GM23338 (cell line): Measurements from ENCODE around the gene SLF2. TPM values are rescaled to one million over a fixed set of nuclear protein-coding genes. Genes with fewer than 3 reads are reported as not detected.
A peak's percentile ranks its signal among the peaks of the same experiment; 100 is the strongest.

Source experiments
- ATAC-seq: fragments of 200-7000 bp; cut with Tn5 transposase; 3 replicates; pipeline ENCODE4 v1.9.1; 2020
- DNase-seq: peaks from one replicate; pipeline ENCODE4 v3.0.0-alpha.2; 2015; ENCODE audit warnings: low spot score
- H2AFZ ChIP-seq: fragments of 200-600 bp; sonication (generic); 2 replicates; pipeline ENCODE4 v1.8.0; 2016; ENCODE audit warnings: antibody characterized with exemption, mild to moderate bottlenecking, moderate library complexity
- H3F3A ChIP-seq: fragments of 200-600 bp; sonication (generic); replicated peaks from 2 replicates; pipeline ENCODE4 v1.8.0; 2017; ENCODE audit warnings: antibody characterized with exemption, mixed run types, low read depth
- H3K27ac ChIP-seq: fragments of 200-600 bp; sonication (generic); 2 replicates; pipeline ENCODE4 v1.6.1; 2016; ENCODE audit warnings: low read depth
- H3K27me3 ChIP-seq: fragments of 200-600 bp; sonication (generic); 2 replicates; pipeline ENCODE4 v1.8.0; 2016; ENCODE audit warnings: mild to moderate bottlenecking, mixed run types, moderate library complexity; ENCODE audit not compliant: insufficient read depth
- H3K36me3 ChIP-seq: fragments of 200-600 bp; sonication (generic); 2 replicates; pipeline ENCODE4 v1.8.0; 2016; ENCODE audit warnings: mild to moderate bottlenecking; ENCODE audit not compliant: insufficient read depth
- H3K4me1 ChIP-seq: fragments of 200-600 bp; sonication (generic); 2 replicates; pipeline ENCODE4 v1.8.0; 2016; ENCODE audit warnings: mild to moderate bottlenecking, moderate library complexity; ENCODE audit not compliant: insufficient read depth
- H3K4me2 ChIP-seq: fragments of 200-600 bp; sonication (generic); 2 replicates; pipeline ENCODE4 v1.7.1; 2017; ENCODE audit warnings: mixed run types
- H3K4me3 ChIP-seq: fragments of 200-600 bp; sonication (generic); 2 replicates; pipeline ENCODE4 v1.6.1; 2016; ENCODE audit warnings: mixed run types
- H3K79me2 ChIP-seq: fragments of 200-600 bp; sonication (generic); replicated peaks from 2 replicates; pipeline ENCODE4 v1.8.0; 2017; ENCODE audit warnings: mild to moderate bottlenecking; ENCODE audit not compliant: insufficient read depth
- H3K9me2 ChIP-seq: fragments of 200-600 bp; sonication (generic); 2 replicates; pipeline ENCODE4 v1.8.0; 2017; ENCODE audit not compliant: insufficient read depth
- H4K20me1 ChIP-seq: fragments of 200-600 bp; sonication (generic); replicated peaks from 2 replicates; pipeline ENCODE4 v1.8.0; 2017; ENCODE audit warnings: mild to moderate bottlenecking; ENCODE audit not compliant: insufficient read depth
- H3K27ac Mint-ChIP-seq: 2 replicates; pipeline ENCODE4 v1.8.0; 2020; ENCODE audit warnings: inconsistent platforms, mild to moderate bottlenecking, moderate library complexity, mixed read lengths
- H3K27me3 Mint-ChIP-seq: 3 replicates; pipeline ENCODE4 v1.8.0; 2022; ENCODE audit warnings: low read depth, mild to moderate bottlenecking, moderate library complexity, mixed read lengths, inconsistent platforms; ENCODE audit not compliant: insufficient read depth, poor library complexity
- H3K36me3 Mint-ChIP-seq: 3 replicates; pipeline ENCODE4 v1.8.0; 2021; ENCODE audit warnings: low read depth, mild to moderate bottlenecking, inconsistent platforms, moderate library complexity, mixed read lengths
- H3K4me1 Mint-ChIP-seq: 3 replicates; pipeline ENCODE4 v1.8.0; 2020; ENCODE audit warnings: mild to moderate bottlenecking, inconsistent platforms, mixed read lengths
- H3K4me3 Mint-ChIP-seq: 3 replicates; pipeline ENCODE4 v1.8.0; 2021; ENCODE audit warnings: moderate library complexity, mild to moderate bottlenecking, inconsistent platforms, mixed read lengths
- H3K9me3 Mint-ChIP-seq: 3 replicates; pipeline ENCODE4 v1.8.0; 2020; ENCODE audit warnings: moderate library complexity, mild to moderate bottlenecking, inconsistent platforms, mixed read lengths
- CTCF ChIP-seq, 2 experiments: fragments of 200-600 bp in 1 of 2; sonication (generic) in 1 of 2; conservative IDR thresholded peaks; 2 replicates each; pipeline versions ENCODE4 v1.5.1 to v1.6.1; 2016 to 2017; ENCODE audit warnings: antibody characterized with exemption in 2 of 2, low read depth in 2 of 2, mild to moderate bottlenecking in 2 of 2, moderate library complexity in 1 of 2
- EZH2 ChIP-seq: fragments of 200-600 bp; sonication (generic); IDR thresholded peaks from one replicate; pipeline ENCODE4 v1.8.0; 2017; ENCODE audit warnings: antibody characterized with exemption, mild to moderate bottlenecking, low read depth; ENCODE audit not compliant: unreplicated experiment
- EZH2phosphoT487 ChIP-seq: fragments of 200-600 bp; sonication (generic); IDR thresholded peaks from one replicate; pipeline ENCODE4 v1.8.1; 2018; ENCODE audit warnings: antibody characterized with exemption; ENCODE audit not compliant: unreplicated experiment
- JUNB ChIP-seq: IDR thresholded peaks from one replicate; pipeline ENCODE4 v1.6.1; 2016; ENCODE audit warnings: antibody characterized with exemption; ENCODE audit not compliant: unreplicated experiment
- NANOG ChIP-seq: IDR thresholded peaks from 2 replicates; pipeline ENCODE4 v1.6.1; 2016; ENCODE audit warnings: antibody characterized with exemption, borderline replicate concordance
- POLR2AphosphoS5 ChIP-seq: IDR thresholded peaks from 2 replicates; pipeline ENCODE4 v1.6.1; 2016; ENCODE audit warnings: antibody characterized with exemption, low read depth
- STAT1 ChIP-seq: IDR thresholded peaks from one replicate; pipeline ENCODE4 v1.6.1; 2016; ENCODE audit warnings: antibody characterized with exemption; ENCODE audit not compliant: unreplicated experiment
- ZNF331 ChIP-seq: fragments of 250-450 bp; sonication (Bioruptor Pico); IDR thresholded peaks from 2 replicates; pipeline ENCODE4 v1.5.0; 2020; ENCODE audit warnings: low read depth, mild to moderate bottlenecking, moderate library complexity
- ZNF462 ChIP-seq: fragments of 250-450 bp; sonication (Bioruptor Pico); IDR thresholded peaks from 2 replicates; pipeline ENCODE4 v1.5.0; 2020; ENCODE audit warnings: mild to moderate bottlenecking, moderate library complexity
- polyA plus RNA-seq: library from polyadenylated mRNA; unstranded; fragments of >200 nt; fragmentation: Nextera tagmentation; extraction: Ambion mirVana; gene quantifications from 2 replicates; pipeline ENCODE4 v1.2.1, GENCODE V29; 2016
- total RNA-seq: library from RNA; depleted of rRNA; stranded (reverse); fragments of >200 nt; shearing (Covaris generic); gene quantifications from 2 replicates; pipeline ENCODE4 v1.2.3, GENCODE V29; 2014
- TF ChIP-seq, protein P1 (sequence below): IDR thresholded peaks from one replicate; pipeline ENCODE4 v1.6.1; 2018; ENCODE audit warnings: antibody characterized with exemption; ENCODE audit not compliant: unreplicated experiment
- TF ChIP-seq, protein P2 (sequence below): IDR thresholded peaks from 2 replicates; pipeline ENCODE4 v1.6.1; 2016; ENCODE audit warnings: antibody characterized with exemption

SLF2 gene
- total and polyA plus RNA-seq, 2 experiments from 2014 or later = 13.6 to 22.1 TPM

- TF ChIP-seq CTCF (conservative IDR thresholded peaks at IDR 0.05; ENCODE audit: low read depth in 2 of 2) (no peak), ZNF462 (CRISPR knock-in tag) (no peak), EZH2 (no peak), ZNF331 (CRISPR knock-in tag) (no peak), NANOG (no peak), EZH2phosphoT487 (no peak)
Measured at GRCh38 chr10:100968062-100968736, 55.4 kb downstream of the SLF2 start (continued).

DNA sequence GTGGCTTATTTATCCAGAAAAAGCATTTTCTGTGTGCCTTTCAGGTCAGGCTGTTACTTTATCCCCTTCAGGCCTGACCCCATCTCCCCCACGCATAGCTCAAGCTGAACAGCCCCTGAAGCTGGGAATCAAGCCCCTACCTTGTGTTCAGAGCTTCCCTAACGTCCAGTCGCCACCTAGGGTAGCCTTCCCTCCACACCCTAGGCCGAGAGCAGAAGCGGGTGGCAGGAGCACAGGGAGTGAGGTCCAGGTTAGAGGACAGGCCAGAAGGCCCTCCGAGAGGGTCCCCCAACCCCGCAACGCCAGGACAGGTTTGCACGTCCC, 56.1 kb downstream of the SLF2 start:
- no peak for DNase-seq
- no peaks in the 10 kb centered on the region for H3K36me3 ChIP-seq
- H3K4me3 ChIP-seq = peak overlapping the region; percentile 92
- H3K27me3 Mint-ChIP-seq = peaks cover 15% of the 10 kb centered on the region
- H3K27ac ChIP-seq = no peak overlapping the region
- peaks cover 5% of the 10 kb centered on the region; the same call in 1 of the 2 replicates for H3F3A ChIP-seq
- H3K4me1 ChIP-seq = peaks cover 26% of the 10 kb centered on the region
- H4K20me1 ChIP-seq = 0 out of 2 replicates have a peak, but pooled peaks cover 4% of the 10 kb centered on the region
- H3K9me2 ChIP-seq = no peaks in the 10 kb centered on the region
- peak overlapping the region; percentile 92 for H3K4me2 ChIP-seq
- 0 out of 3 replicates have a peak, but pooled peaks cover 3% of the 10 kb centered on the region for H3K36me3 Mint-ChIP-seq
- H3K9me3 Mint-ChIP-seq = no peaks in the 10 kb centered on the region
- peaks cover 32% of the 10 kb centered on the region for H3K4me1 Mint-ChIP-seq
- no peaks in the 10 kb centered on the region for H3K79me2 ChIP-seq
- peak overlapping the region; percentile 77 for H3K4me3 Mint-ChIP-seq
- H2AFZ ChIP-seq = peak overlapping the region; percentile 98
- no peaks in the 10 kb centered on the region for H3K27me3 ChIP-seq
- peak; percentile 32; the same call in 2 of the 3 replicates for ATAC-seq
- no peak overlapping the region for H3K27ac Mint-ChIP-seq
- TF ChIP-seq, protein P1, sequence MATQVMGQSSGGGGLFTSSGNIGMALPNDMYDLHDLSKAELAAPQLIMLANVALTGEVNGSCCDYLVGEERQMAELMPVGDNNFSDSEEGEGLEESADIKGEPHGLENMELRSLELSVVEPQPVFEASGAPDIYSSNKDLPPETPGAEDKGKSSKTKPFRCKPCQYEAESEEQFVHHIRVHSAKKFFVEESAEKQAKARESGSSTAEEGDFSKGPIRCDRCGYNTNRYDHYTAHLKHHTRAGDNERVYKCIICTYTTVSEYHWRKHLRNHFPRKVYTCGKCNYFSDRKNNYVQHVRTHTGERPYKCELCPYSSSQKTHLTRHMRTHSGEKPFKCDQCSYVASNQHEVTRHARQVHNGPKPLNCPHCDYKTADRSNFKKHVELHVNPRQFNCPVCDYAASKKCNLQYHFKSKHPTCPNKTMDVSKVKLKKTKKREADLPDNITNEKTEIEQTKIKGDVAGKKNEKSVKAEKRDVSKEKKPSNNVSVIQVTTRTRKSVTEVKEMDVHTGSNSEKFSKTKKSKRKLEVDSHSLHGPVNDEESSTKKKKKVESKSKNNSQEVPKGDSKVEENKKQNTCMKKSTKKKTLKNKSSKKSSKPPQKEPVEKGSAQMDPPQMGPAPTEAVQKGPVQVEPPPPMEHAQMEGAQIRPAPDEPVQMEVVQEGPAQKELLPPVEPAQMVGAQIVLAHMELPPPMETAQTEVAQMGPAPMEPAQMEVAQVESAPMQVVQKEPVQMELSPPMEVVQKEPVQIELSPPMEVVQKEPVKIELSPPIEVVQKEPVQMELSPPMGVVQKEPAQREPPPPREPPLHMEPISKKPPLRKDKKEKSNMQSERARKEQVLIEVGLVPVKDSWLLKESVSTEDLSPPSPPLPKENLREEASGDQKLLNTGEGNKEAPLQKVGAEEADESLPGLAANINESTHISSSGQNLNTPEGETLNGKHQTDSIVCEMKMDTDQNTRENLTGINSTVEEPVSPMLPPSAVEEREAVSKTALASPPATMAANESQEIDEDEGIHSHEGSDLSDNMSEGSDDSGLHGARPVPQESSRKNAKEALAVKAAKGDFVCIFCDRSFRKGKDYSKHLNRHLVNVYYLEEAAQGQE = no peak
- TF ChIP-seq NANOG (no peak), ZNF331 (CRISPR knock-in tag) (no peak), EZH2phosphoT487 (no peak), POLR2AphosphoS5 (no peak), JUNB (no peak), STAT1 (no peak)
- TF ChIP-seq, protein P2, sequence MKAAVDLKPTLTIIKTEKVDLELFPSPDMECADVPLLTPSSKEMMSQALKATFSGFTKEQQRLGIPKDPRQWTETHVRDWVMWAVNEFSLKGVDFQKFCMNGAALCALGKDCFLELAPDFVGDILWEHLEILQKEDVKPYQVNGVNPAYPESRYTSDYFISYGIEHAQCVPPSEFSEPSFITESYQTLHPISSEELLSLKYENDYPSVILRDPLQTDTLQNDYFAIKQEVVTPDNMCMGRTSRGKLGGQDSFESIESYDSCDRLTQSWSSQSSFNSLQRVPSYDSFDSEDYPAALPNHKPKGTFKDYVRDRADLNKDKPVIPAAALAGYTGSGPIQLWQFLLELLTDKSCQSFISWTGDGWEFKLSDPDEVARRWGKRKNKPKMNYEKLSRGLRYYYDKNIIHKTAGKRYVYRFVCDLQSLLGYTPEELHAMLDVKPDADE = no peak
